ENCODE data around the gene ATF7IP2.
"Not testable (repeated sequence)": the region's sequence is repeated elsewhere in the genome, so short reads cannot be mapped to it uniquely, and the experiment has no call there.

ATF7IP2 gene

GRCh38 chr16:10453159-10453510 lies 67.3 kb downstream of the ATF7IP2 start:
- DNase-seq: no peak

GRCh38 chr16:10465821-10466220 lies 80.0 kb downstream of the ATF7IP2 start:
- DNase-seq: no peak

- no peak for DNase-seq
Measured at GRCh38 chr16:10466313-10466712, 80.5 kb downstream of the ATF7IP2 start.

GRCh38 chr16:10466861-10467260 lies 81.0 kb downstream of the ATF7IP2 start:
- no peak for DNase-seq

- not testable (repeated sequence) for DNase-seq
Measured at GRCh38 chr16:10476636-10477035, 90.8 kb downstream of the ATF7IP2 start.

- no peak for DNase-seq
Measured at GRCh38 chr16:10480151-10480550, 94.3 kb downstream of the ATF7IP2 start.

GRCh38 chr16:10485159-10485558 lies 99.3 kb downstream of the ATF7IP2 start:
- no peak for DNase-seq

GRCh38 chr16:10485698-10486382 lies 100.0 kb downstream of the ATF7IP2 start:
- DNase-seq: no peak

- no peak for DNase-seq
Measured at GRCh38 chr16:10490141-10490540, 104.3 kb downstream of the ATF7IP2 start.

GRCh38 chr16:10493276-10493675 lies 107.4 kb downstream of the ATF7IP2 start:
- DNase-seq: no peak

- DNase-seq: no peak
Measured at GRCh38 chr16:10494343-10495030, 108.6 kb downstream of the ATF7IP2 start.

- no peak for DNase-seq
Measured at GRCh38 chr16:10495031-10495345, 109.1 kb downstream of the ATF7IP2 start.

- DNase-seq: no peak
Measured at GRCh38 chr16:10497132-10498101, 111.6 kb downstream of the ATF7IP2 start.

GRCh38 chr16:10500582-10500981 lies 114.7 kb downstream of the ATF7IP2 start:
- DNase-seq: no peak

- DNase-seq: no peak
Measured at GRCh38 chr16:10501016-10501607, 115.3 kb downstream of the ATF7IP2 start.

GRCh38 chr16:10502776-10503175 lies 116.9 kb downstream of the ATF7IP2 start:
- no peak for DNase-seq

- no peak for DNase-seq
Measured at GRCh38 chr16:10504404-10504885, 118.6 kb downstream of the ATF7IP2 start.

- not testable (repeated sequence) for DNase-seq
Measured at GRCh38 chr16:10505286-10505685, 119.4 kb downstream of the ATF7IP2 start.

- DNase-seq: peak; percentile 41
Measured at GRCh38 chr16:10509534-10510025, 123.7 kb downstream of the ATF7IP2 start.

GRCh38 chr16:10510279-10510678 lies 124.4 kb downstream of the ATF7IP2 start:
- no peak for DNase-seq

GRCh38 chr16:10511829-10512228 lies 126.0 kb downstream of the ATF7IP2 start:
- DNase-seq: no peak

GRCh38 chr16:10514369-10515055 lies 128.7 kb downstream of the ATF7IP2 start:
- peak; percentile 23 for DNase-seq
